CD1c-positive myeloid dendritic cell (primary cell): Measurements from ENCODE around the gene P2RY14.

Source experiments
- DNase-seq: peaks from one replicate; pipeline ENCODE4 v3.0.0-alpha.2; 2016; ENCODE audit errors: extremely low spot score

The P2RY14 gene

GRCh38 chr3:151191095-151191494 is 87.2 kb downstream of the P2RY14 start:
- no peak for DNase-seq

GRCh38 chr3:151183265-151183671 is 95.1 kb downstream of the P2RY14 start:
- peak; percentile 78 for DNase-seq

GRCh38 chr3:151182349-151183079 is 95.8 kb downstream of the P2RY14 start:
- peak; percentile 48 for DNase-seq

- no peak for DNase-seq
Measured at GRCh38 chr3:151178208-151178845, 100.0 kb downstream of the P2RY14 start.

- no peak for DNase-seq
Measured at GRCh38 chr3:151175952-151176351, 102.4 kb downstream of the P2RY14 start.

GRCh38 chr3:151174351-151174750 is 104.0 kb downstream of the P2RY14 start:
- peak; percentile 65 for DNase-seq

- peak; percentile 83 for DNase-seq
Measured at GRCh38 chr3:151171145-151171757, 107.1 kb downstream of the P2RY14 start.

- DNase-seq, result peak; percentile 95
Measured at GRCh38 chr3:151169948-151170679, 108.2 kb downstream of the P2RY14 start.

- DNase-seq, result peak; percentile 88
Measured at GRCh38 chr3:151169262-151169947, 108.9 kb downstream of the P2RY14 start.

GRCh38 chr3:151168269-151169094 is 109.9 kb downstream of the P2RY14 start:
- peak; percentile 87 for DNase-seq

- DNase-seq, result no peak
Measured at GRCh38 chr3:151166161-151166560, 112.2 kb downstream of the P2RY14 start.

GRCh38 chr3:151165226-151165625 is 113.1 kb downstream of the P2RY14 start:
- DNase-seq, result no peak
